MCF 10A (cell line): ENCODE results near the gene MYO5A. TPM values are rescaled to one million over a fixed set of nuclear protein-coding genes. Genes with fewer than 3 reads are reported as not detected.

ENCODE experiments used
- BruUV-seq: library from RNA; stranded (reverse); fragments of 400-500 nt; replicated peaks from 2 replicates; lab custom pipeline; 2021; lab: Mats Ljungman, UMichigan
- CTCF ChIA-PET: fragments of 300-600 bp; sonication (Branson Sonifier 250); formaldehyde crosslinking; extraction: SDS; loops from one replicate; lab custom pipeline; 2021; ENCODE audit warnings: antibody characterized with exemption, inconsistent platforms; lab: Yijun Ruan, JAX
- POLR2A ChIA-PET: fragments of 300-600, 350-650 bp; sonication (Branson Sonifier 250); formaldehyde crosslinking; extraction: SDS; loops from one replicate; lab custom pipeline; 2020; ENCODE audit warnings: antibody characterized with exemption, inconsistent platforms; lab: Yijun Ruan, JAX
- DNase-seq: peaks from one replicate; pipeline ENCODE4 v3.0.0-alpha.2; 2018; ENCODE audit not compliant: unreplicated experiment
- H3K27ac Mint-ChIP-seq: one replicate; pipeline ENCODE4 v1.8.0; 2022; ENCODE audit warnings: mild to moderate bottlenecking, low read depth, mixed read lengths; ENCODE audit not compliant: unreplicated experiment
- H3K27me3 Mint-ChIP-seq: one replicate; pipeline ENCODE4 v1.8.0; 2022; ENCODE audit warnings: mixed read lengths; ENCODE audit not compliant: insufficient read depth, unreplicated experiment
- H3K36me3 Mint-ChIP-seq: one replicate; pipeline ENCODE4 v1.8.0; 2022; ENCODE audit warnings: mild to moderate bottlenecking, moderate library complexity, mixed read lengths; ENCODE audit not compliant: insufficient read depth, unreplicated experiment
- H3K4me1 Mint-ChIP-seq: one replicate; pipeline ENCODE4 v1.8.0; 2022; ENCODE audit warnings: mixed read lengths; ENCODE audit not compliant: insufficient read depth, unreplicated experiment
- H3K4me3 Mint-ChIP-seq: one replicate; pipeline ENCODE4 v1.8.0; 2022; ENCODE audit warnings: mild to moderate bottlenecking, moderate library complexity, mixed read lengths; ENCODE audit not compliant: unreplicated experiment
- H3K9me3 Mint-ChIP-seq: one replicate; pipeline ENCODE4 v1.8.0; 2022; ENCODE audit warnings: mixed read lengths; ENCODE audit not compliant: unreplicated experiment
- CTCF ChIP-seq: fragments of 200-600 bp; IDR thresholded peaks from one replicate; pipeline ENCODE4 v1.8.0; 2022; ENCODE audit warnings: antibody characterized with exemption, mild to moderate bottlenecking; ENCODE audit not compliant: unreplicated experiment
- intact Hi-C: fragments of 100-400 bp; cut with micrococcal nuclease; formaldehyde crosslinking; loops from 2 replicates; pipeline ENCODE4 v1.14.1; 2022
- total RNA-seq: library from RNA; stranded (reverse); gene quantifications from 2 replicates; pipeline ENCODE4 v1.2.3, GENCODE V29; 2022

Gene MYO5A
- total RNA-seq, 1 experiment from 2014 or later: 28.9 TPM

GRCh38 chr15:52428297-52428696 is 100.4 kb downstream of the MYO5A start:
- DNase-seq: no peak
- Mint-ChIP-seq H3K4me1 (peaks cover 9% of the 10 kb centered on the region), H3K9me3 (no peaks in the 10 kb centered on the region), H3K36me3 (peaks cover 10% of the 10 kb centered on the region), H3K4me3 (no peak overlapping the region), H3K27me3 (no peaks in the 10 kb centered on the region), H3K27ac (no peak overlapping the region)
- CTCF ChIA-PET: interaction anchor here (0.6 kb wide), 1 partner anchor 249 kb away, joined by 3 read pairs; no protein-coding TSS in a partner anchor
- POLR2A ChIA-PET: no interaction called here
- intact Hi-C loops: no loop called here
- TF ChIP-seq CTCF: no peak
- no TSS peak for BruUV-seq

- peaks cover 9% of the 10 kb centered on the region for H3K4me1 Mint-ChIP-seq
- BruUV-seq: no TSS peak
- H3K27me3 Mint-ChIP-seq: no peaks in the 10 kb centered on the region
- no peaks in the 10 kb centered on the region for H3K9me3 Mint-ChIP-seq
- peak; percentile 16 for DNase-seq
- no peak overlapping the region for H3K27ac Mint-ChIP-seq
- peaks cover 10% of the 10 kb centered on the region for H3K36me3 Mint-ChIP-seq
- POLR2A ChIA-PET: no interaction called here
- H3K4me3 Mint-ChIP-seq: no peak overlapping the region
- CTCF ChIA-PET: no interaction called here
- intact Hi-C loops: no loop called here
- TF ChIP-seq CTCF: no peak
Observed at GRCh38 chr15:52427804-52428203, 100.9 kb downstream of the MYO5A start.

- POLR2A ChIA-PET: interaction anchor here (1.0 kb wide), 1 partner anchor 13 kb away, joined by 3 read pairs; no protein-coding TSS in a partner anchor
Observed at GRCh38 chr15:52424856-52425431, 103.7 kb downstream of the MYO5A start.

GRCh38 chr15:52423852-52424251 is 104.8 kb downstream of the MYO5A start:
- Mint-ChIP-seq H3K36me3 (peaks cover 16% of the 10 kb centered on the region), H3K4me3 (no peak overlapping the region), H3K4me1 (peaks cover 9% of the 10 kb centered on the region), H3K27ac (no peak overlapping the region), H3K27me3 (no peaks in the 10 kb centered on the region), H3K9me3 (no peaks in the 10 kb centered on the region)
- POLR2A ChIA-PET: interaction anchor here (0.6 to 1.0 kb wide), 2 partner anchors 9 to 21 kb away, joined by 3 read pairs; no protein-coding TSS in a partner anchor
- BruUV-seq: no TSS peak
- DNase-seq: no peak
- intact Hi-C loops: no loop called here
- CTCF ChIA-PET: interaction anchor here (0.6 kb wide), 1 partner anchor 492 kb away, joined by 3 read pairs; no protein-coding TSS in a partner anchor
- no peak for TF ChIP-seq CTCF

More at GRCh38 chr15:52424856-52425431, 103.7 kb downstream of the MYO5A start:
- H3K36me3 Mint-ChIP-seq: peaks cover 16% of the 10 kb centered on the region
- no peak overlapping the region for H3K27ac Mint-ChIP-seq
- peaks cover 9% of the 10 kb centered on the region for H3K4me1 Mint-ChIP-seq
- CTCF ChIA-PET: no interaction called here
- no peaks in the 10 kb centered on the region for H3K9me3 Mint-ChIP-seq
- no peak for TF ChIP-seq CTCF
- no peaks in the 10 kb centered on the region for H3K27me3 Mint-ChIP-seq
- BruUV-seq: no TSS peak
- no peak overlapping the region for H3K4me3 Mint-ChIP-seq
- intact Hi-C loops: no loop called here
- DNase-seq: no peak
